ENCODE measurements around the gene RPLP2. TPM values are rescaled to one million over a fixed set of nuclear protein-coding genes. Genes with fewer than 3 reads are reported as not detected.

RPLP2 gene
- total RNA-seq, 1 donor from 2014 or later, result 418 TPM

DNA sequence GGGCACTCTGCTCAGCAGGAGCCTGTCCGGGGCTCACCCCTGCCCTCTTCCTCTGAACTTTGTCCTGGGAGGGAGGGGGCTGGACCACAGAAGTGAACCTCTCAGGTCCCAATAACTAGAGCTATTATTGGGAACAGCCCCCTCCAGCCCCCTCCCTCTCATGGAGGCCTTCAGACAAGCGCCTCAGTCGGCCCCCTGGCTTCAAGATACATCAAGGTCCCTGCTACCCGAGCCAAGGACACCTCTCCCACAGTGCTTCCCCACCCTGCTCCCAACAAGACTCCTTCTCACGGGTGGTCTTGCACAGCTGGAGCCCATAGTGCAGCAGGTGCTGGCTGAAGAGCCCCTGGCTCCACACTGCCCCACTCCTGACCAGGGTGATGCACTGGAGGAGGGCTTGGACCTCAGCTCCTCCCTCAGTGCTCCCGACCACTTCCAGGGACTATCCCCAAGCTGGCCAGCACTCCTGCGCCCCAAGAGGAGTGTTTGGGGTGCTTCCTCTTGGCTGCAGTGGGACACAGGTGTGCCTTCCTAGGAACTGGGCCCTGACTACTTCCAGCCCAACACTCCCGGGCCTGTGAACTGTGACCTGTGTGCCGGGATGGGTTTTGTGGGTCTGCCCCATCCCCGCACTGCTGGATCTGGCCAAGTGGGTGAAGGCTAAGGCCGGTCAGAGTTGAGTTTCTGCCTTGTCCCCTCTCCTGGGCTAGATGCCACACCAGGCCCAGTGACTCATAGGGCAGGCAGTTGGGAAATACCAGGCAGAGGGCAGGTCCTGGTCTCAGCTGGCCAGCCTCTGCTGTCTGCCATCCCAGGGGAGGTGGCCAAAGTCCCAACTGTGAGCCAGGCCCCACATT lies 11.1 kb downstream of the RPLP2 start:
- peaks cover 9% of the 10 kb centered on the region for H3K79me2 ChIP-seq (ENCODE audit: low read depth)
- DNase-seq (ENCODE audit: low spot score), result no peak
- no peaks in the 10 kb centered on the region for H3K9me3 Mint-ChIP-seq
- H3K9me3 ChIP-seq (ENCODE audit: low read depth), result no peaks in the 10 kb centered on the region
- peak overlapping the region; percentile 92 for H3K4me3 ChIP-seq
- H3K27ac Mint-ChIP-seq, result no peak overlapping the region
- H3K4me1 ChIP-seq, result no peaks in the 10 kb centered on the region
- peak overlapping the region; percentile 89 for H3K4me3 Mint-ChIP-seq
- TF ChIP-seq, protein P1, sequence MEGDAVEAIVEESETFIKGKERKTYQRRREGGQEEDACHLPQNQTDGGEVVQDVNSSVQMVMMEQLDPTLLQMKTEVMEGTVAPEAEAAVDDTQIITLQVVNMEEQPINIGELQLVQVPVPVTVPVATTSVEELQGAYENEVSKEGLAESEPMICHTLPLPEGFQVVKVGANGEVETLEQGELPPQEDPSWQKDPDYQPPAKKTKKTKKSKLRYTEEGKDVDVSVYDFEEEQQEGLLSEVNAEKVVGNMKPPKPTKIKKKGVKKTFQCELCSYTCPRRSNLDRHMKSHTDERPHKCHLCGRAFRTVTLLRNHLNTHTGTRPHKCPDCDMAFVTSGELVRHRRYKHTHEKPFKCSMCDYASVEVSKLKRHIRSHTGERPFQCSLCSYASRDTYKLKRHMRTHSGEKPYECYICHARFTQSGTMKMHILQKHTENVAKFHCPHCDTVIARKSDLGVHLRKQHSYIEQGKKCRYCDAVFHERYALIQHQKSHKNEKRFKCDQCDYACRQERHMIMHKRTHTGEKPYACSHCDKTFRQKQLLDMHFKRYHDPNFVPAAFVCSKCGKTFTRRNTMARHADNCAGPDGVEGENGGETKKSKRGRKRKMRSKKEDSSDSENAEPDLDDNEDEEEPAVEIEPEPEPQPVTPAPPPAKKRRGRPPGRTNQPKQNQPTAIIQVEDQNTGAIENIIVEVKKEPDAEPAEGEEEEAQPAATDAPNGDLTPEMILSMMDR (IDR thresholded peaks at IDR 0.05), result no peak
- no peak for TF ChIP-seq EZH2phosphoT487 (IDR thresholded peaks at IDR 0.05)
- TF ChIP-seq EZH2 (IDR thresholded peaks at IDR 0.05), result no peak
- peaks cover 41% of the 10 kb centered on the region for H4K20me1 ChIP-seq (ENCODE audit: low read depth)
- no peak overlapping the region for H3K27ac ChIP-seq
- peaks cover 7% of the 10 kb centered on the region for H3K36me3 Mint-ChIP-seq
- H3K9ac ChIP-seq, result no peak overlapping the region
- H3K4me1 Mint-ChIP-seq, result peaks cover 10% of the 10 kb centered on the region
- peaks cover 22% of the 10 kb centered on the region for H3F3A ChIP-seq (ENCODE audit: low read depth)
- no peaks in the 10 kb centered on the region for H3K36me3 ChIP-seq
- peak overlapping the region; percentile 94 for H3K4me2 ChIP-seq
- peaks cover 10% of the 10 kb centered on the region for H3K27me3 ChIP-seq
- peaks cover 13% of the 10 kb centered on the region for H3K27me3 Mint-ChIP-seq (ENCODE audit: insufficient read depth, low read depth)
- H2AFZ ChIP-seq (replicated peaks), result no peak overlapping the region

- H3K36me3 ChIP-seq, result no peaks in the 10 kb centered on the region
- no peak overlapping the region for H3K4me2 ChIP-seq
- Mint-ChIP-seq H3K4me3 (peak overlapping the region; percentile 35), H3K27me3 (ENCODE audit: insufficient read depth, low read depth) (peaks cover 18% of the 10 kb centered on the region), H3K9me3 (no peaks in the 10 kb centered on the region), H3K27ac (no peak overlapping the region), H3K4me1 (peaks cover 14% of the 10 kb centered on the region), H3K36me3 (peaks cover 4% of the 10 kb centered on the region)
- peaks cover 48% of the 10 kb centered on the region for H4K20me1 ChIP-seq (ENCODE audit: low read depth)
- no peak for DNase-seq (ENCODE audit: low spot score)
- no peak overlapping the region for H2AFZ ChIP-seq (replicated peaks)
- TF ChIP-seq, protein P1 (IDR thresholded peaks at IDR 0.05), result no peak
- TF ChIP-seq EZH2 (IDR thresholded peaks at IDR 0.05) (no peak), EZH2phosphoT487 (IDR thresholded peaks at IDR 0.05) (no peak)
- no peak overlapping the region for H3K4me3 ChIP-seq
- H3K4me1 ChIP-seq, result peaks cover 3% of the 10 kb centered on the region
- peaks cover 9% of the 10 kb centered on the region for H3K79me2 ChIP-seq (ENCODE audit: low read depth)
- H3K9ac ChIP-seq, result no peak overlapping the region
- H3K9me3 ChIP-seq (ENCODE audit: low read depth), result no peaks in the 10 kb centered on the region
- H3F3A ChIP-seq (ENCODE audit: low read depth), result peaks cover 19% of the 10 kb centered on the region
- H3K27ac ChIP-seq, result no peak overlapping the region
- H3K27me3 ChIP-seq, result peaks cover 18% of the 10 kb centered on the region
These were observed 12.0 kb downstream of the RPLP2 start for GRCh38 chr11:821512-822371.

DNA sequence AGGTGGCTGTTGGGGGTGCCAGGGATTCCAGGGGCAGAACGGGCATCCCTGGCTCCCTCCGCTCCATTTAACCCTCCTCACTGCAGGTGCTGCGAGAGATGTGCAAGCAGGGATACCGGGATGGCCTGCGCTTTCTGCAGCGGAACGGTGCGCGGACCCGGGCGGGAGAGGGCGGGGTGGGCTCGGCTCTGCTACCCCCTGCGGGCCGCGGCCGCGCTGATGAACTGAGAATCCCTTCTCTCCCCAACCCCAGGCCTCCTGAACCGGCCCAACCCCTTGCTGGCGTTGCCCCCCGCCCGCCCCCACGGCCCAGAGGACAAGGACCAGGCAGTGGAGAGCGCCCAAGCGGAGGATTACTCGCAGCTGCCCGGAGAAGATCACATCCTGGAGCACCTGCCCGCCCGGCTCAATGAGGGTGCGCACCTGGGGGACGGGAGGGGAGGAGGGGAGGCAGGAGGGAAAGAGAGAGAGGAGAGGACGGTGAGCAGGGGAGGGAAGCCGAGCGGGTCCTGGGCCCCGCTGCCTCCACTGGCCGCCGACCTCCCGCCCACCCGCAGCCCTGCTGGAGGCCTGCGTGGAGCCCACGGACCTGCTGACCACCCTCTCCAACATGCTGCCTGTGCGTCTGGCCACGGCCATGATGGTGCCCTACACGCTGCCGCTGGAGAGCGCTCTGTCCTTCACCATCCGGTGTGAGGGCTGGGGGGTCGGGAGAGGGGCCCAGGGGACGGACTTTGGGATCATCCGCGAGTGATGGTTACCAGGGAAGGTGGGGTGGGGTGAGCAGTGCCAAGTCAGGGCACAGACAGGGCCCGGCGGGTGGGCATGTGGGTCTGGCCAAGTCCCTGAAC lies 13.9 kb downstream of the RPLP2 start:
- H3K36me3 Mint-ChIP-seq, result peaks cover 4% of the 10 kb centered on the region
- peaks cover 62% of the 10 kb centered on the region for H4K20me1 ChIP-seq (ENCODE audit: low read depth)
- H3K4me1 Mint-ChIP-seq, result peaks cover 24% of the 10 kb centered on the region
- H3K27ac ChIP-seq, result no peak overlapping the region
- H3K27me3 ChIP-seq, result peaks cover 38% of the 10 kb centered on the region
- H3F3A ChIP-seq (ENCODE audit: low read depth), result peaks cover 31% of the 10 kb centered on the region
- no peak overlapping the region for H3K4me3 Mint-ChIP-seq
- peaks cover 21% of the 10 kb centered on the region for H3K27me3 Mint-ChIP-seq (ENCODE audit: insufficient read depth, low read depth)
- no peak overlapping the region for H3K9ac ChIP-seq
- H3K27ac Mint-ChIP-seq, result no peak overlapping the region
- no peak overlapping the region for H3K4me3 ChIP-seq
- peaks cover 18% of the 10 kb centered on the region for H3K4me1 ChIP-seq
- no peaks in the 10 kb centered on the region for H3K9me3 ChIP-seq (ENCODE audit: low read depth)
- no peak for DNase-seq (ENCODE audit: low spot score)
- no peak overlapping the region for H3K4me2 ChIP-seq
- H2AFZ ChIP-seq (replicated peaks), result no peak overlapping the region
- no peaks in the 10 kb centered on the region for H3K9me3 Mint-ChIP-seq
- no peak for TF ChIP-seq EZH2 (IDR thresholded peaks at IDR 0.05)
- TF ChIP-seq, protein P1 (IDR thresholded peaks at IDR 0.05), result no peak
- TF ChIP-seq EZH2phosphoT487 (IDR thresholded peaks at IDR 0.05), result no peak
- no peaks in the 10 kb centered on the region for H3K36me3 ChIP-seq
- peaks cover 9% of the 10 kb centered on the region for H3K79me2 ChIP-seq (ENCODE audit: low read depth)

Data from neural progenitor cell (in vitro differentiated cells).